SK-N-SH (cell line): ENCODE results near the gene TRPV5. TPM values are rescaled to one million over a fixed set of nuclear protein-coding genes. Genes with fewer than 3 reads are reported as not detected.

Source experiments
- CTCF ChIA-PET: fragments of 300-600, 350-600 bp; formaldehyde crosslinking; extraction: SDS; loops from one replicate; lab custom pipeline; 2021; lab: Yijun Ruan, JAX
- POLR2A ChIA-PET: fragments of 350-600 bp; sonication (Branson Sonifier 250); formaldehyde crosslinking; extraction: SDS; loops from one replicate; lab custom pipeline; 2020; ENCODE audit warnings: antibody characterized with exemption, inconsistent platforms; lab: Yijun Ruan, JAX
- DNase-seq: peaks from one replicate; pipeline ENCODE4 v3.0.0; 2012
- H2AFZ ChIP-seq: fragments of 200-600 bp; sonication (generic); 2 replicates; pipeline ENCODE4 v1.8.1; 2016; ENCODE audit warnings: antibody characterized with exemption, mild to moderate bottlenecking, low read depth
- H3F3A ChIP-seq: fragments of 200-600 bp; sonication (generic); replicated peaks from 2 replicates; pipeline ENCODE3; 2016; ENCODE audit warnings: antibody characterized with exemption, mild to moderate bottlenecking; ENCODE audit not compliant: insufficient read depth
- H3K27ac ChIP-seq, 2 experiments: fragments of 200-500 bp in 1 of 2; fragments of 200-600 bp in 1 of 2; sonication (Bioruptor generic) in 1 of 2; sonication (generic), shearing (Covaris generic) in 1 of 2; 2 replicates each; pipeline versions ENCODE4 v1.5.1 to v1.6.1; 2014 to 2016; ENCODE audit warnings: low read depth in 2 of 2, inconsistent platforms in 1 of 2, low read length in 1 of 2, mild to moderate bottlenecking in 1 of 2, mixed read lengths in 1 of 2
- H3K27me3 ChIP-seq: fragments of 200-600 bp; sonication (generic), shearing (Covaris generic); 2 replicates; pipeline ENCODE4 v1.6.1; 2016; ENCODE audit warnings: mixed run types; ENCODE audit not compliant: insufficient read depth
- H3K36me3 ChIP-seq, 2 experiments: fragments of 200-500 bp in 1 of 2; fragments of 200-600 bp in 1 of 2; sonication (Bioruptor generic) in 1 of 2; sonication (generic) in 1 of 2; replicated peaks in 1 of 2; 2 replicates each; pipeline versions ENCODE3 to v1.5.1; 2014 to 2016; ENCODE audit warnings: low read length in 1 of 2, mild to moderate bottlenecking in 1 of 2; ENCODE audit not compliant: insufficient read depth in 2 of 2, control insufficient read depth in 1 of 2
- H3K4me1 ChIP-seq, 2 experiments: fragments of 200-500 bp in 1 of 2; fragments of 200-600 bp in 1 of 2; sonication (Bioruptor generic) in 1 of 2; sonication (generic), shearing (Covaris generic) in 1 of 2; 2 replicates each; pipeline versions ENCODE4 v1.5.1 to v1.6.1; 2014 to 2016; ENCODE audit warnings: low read depth in 1 of 2, low read length in 1 of 2, mixed run types in 1 of 2; ENCODE audit not compliant: insufficient read depth in 2 of 2, control insufficient read depth in 1 of 2
- H3K4me2 ChIP-seq: fragments of 200-600 bp; sonication (generic), shearing (Covaris generic); 2 replicates; pipeline ENCODE4 v1.6.1; 2017; ENCODE audit warnings: mixed run types
- H3K4me3 ChIP-seq, 2 experiments: fragments of 200-500 bp in 1 of 2; fragments of 200-600 bp in 1 of 2; sonication (Bioruptor generic) in 1 of 2; sonication (generic), shearing (Covaris generic) in 1 of 2; 2 replicates each; pipeline versions ENCODE4 v1.5.1 to v1.8.1; 2014 to 2016; ENCODE audit warnings: low read depth in 2 of 2, inconsistent platforms in 1 of 2, low read length in 1 of 2, mild to moderate bottlenecking in 1 of 2, mixed read lengths in 1 of 2, moderate library complexity in 1 of 2
- H3K79me2 ChIP-seq: fragments of 200-600 bp; sonication (generic); 2 replicates; pipeline ENCODE4 v1.8.1; 2017; ENCODE audit warnings: mild to moderate bottlenecking; ENCODE audit not compliant: insufficient read depth
- H3K9ac ChIP-seq: fragments of 200-600 bp; sonication (generic); 2 replicates; pipeline ENCODE4 v1.6.1; 2017; ENCODE audit warnings: mixed run types
- H3K9me2 ChIP-seq: fragments of 200-600 bp; sonication (generic); 2 replicates; pipeline ENCODE4 v1.6.1; 2017; ENCODE audit warnings: mixed run types
- H3K9me3 ChIP-seq: fragments of 200-600 bp; sonication (generic); 2 replicates; pipeline ENCODE4 v1.6.1; 2017; ENCODE audit warnings: mixed run types, mild to moderate bottlenecking, moderate library complexity
- H4K20me1 ChIP-seq: fragments of 200-600 bp; sonication (generic); 2 replicates; pipeline ENCODE4 v1.6.1; 2017; ENCODE audit warnings: mild to moderate bottlenecking, mixed run types; ENCODE audit not compliant: insufficient read depth
- CTCF ChIP-seq: fragments of 200-600 bp; sonication (generic); IDR thresholded peaks from 2 replicates; pipeline ENCODE4 v1.6.1; 2017; ENCODE audit warnings: antibody characterized with exemption, mild to moderate bottlenecking, moderate library complexity
- ELF1 ChIP-seq: IDR thresholded peaks from 2 replicates; pipeline ENCODE4 v1.4.0; 2012
- EZH2phosphoT487 ChIP-seq: fragments of 200-600 bp; sonication (generic); IDR thresholded peaks from 2 replicates; pipeline ENCODE4 v1.6.1; 2017; ENCODE audit warnings: low read depth, mixed run types, mild to moderate bottlenecking, antibody characterized with exemption, moderate library complexity, borderline replicate concordance
- FOSL2 ChIP-seq: IDR thresholded peaks from 2 replicates; pipeline ENCODE4 v1.4.0; 2012; ENCODE audit warnings: low read depth, mild to moderate bottlenecking, moderate library complexity, borderline replicate concordance
- GATA2 ChIP-seq: sonication (generic); formaldehyde crosslinking; IDR thresholded peaks from 2 replicates; pipeline ENCODE4 v1.5.0; 2020; ENCODE audit warnings: mild to moderate bottlenecking, missing genetic modification reagents
- IRF3 ChIP-seq: fragments of 150-350 bp; IDR thresholded peaks from 2 replicates; pipeline ENCODE4 v1.6.1; 2016; ENCODE audit warnings: mild to moderate bottlenecking, low read depth, low read length
- JUND ChIP-seq: IDR thresholded peaks from 2 replicates; pipeline ENCODE4 v1.4.0; 2012
- MAX ChIP-seq: IDR thresholded peaks from 2 replicates; pipeline ENCODE4 v1.4.0; 2012; ENCODE audit warnings: low read depth
- MEF2A ChIP-seq: IDR thresholded peaks from 2 replicates; pipeline ENCODE4 v1.4.0; 2012; ENCODE audit warnings: low read depth, borderline replicate concordance
- MXI1 ChIP-seq: IDR thresholded peaks from 2 replicates; pipeline ENCODE4 v1.6.1; 2012; ENCODE audit warnings: mild to moderate bottlenecking, low read depth, low read length, improper control_type of control experiment
- NFIC ChIP-seq: IDR thresholded peaks from 2 replicates; pipeline ENCODE4 v1.4.0; 2012; ENCODE audit warnings: borderline replicate concordance
- POLR2AphosphoS5 ChIP-seq: IDR thresholded peaks from 2 replicates; pipeline ENCODE4 v1.6.1; 2012; ENCODE audit warnings: low read depth, low read length
- RCOR1 ChIP-seq: fragments of 150-350 bp; IDR thresholded peaks from 2 replicates; pipeline ENCODE4 v1.6.1; 2017; ENCODE audit warnings: antibody characterized with exemption, low read length
- REST ChIP-seq: IDR thresholded peaks from 2 replicates; pipeline ENCODE4 v1.6.1; 2012; ENCODE audit warnings: mild to moderate bottlenecking, low read depth, low read length, moderate library complexity
- RXRA ChIP-seq: IDR thresholded peaks from 2 replicates; pipeline ENCODE4 v1.4.0; 2012; ENCODE audit warnings: low read depth, mild to moderate bottlenecking, borderline replicate concordance
- SMC3 ChIP-seq: IDR thresholded peaks from 2 replicates; pipeline ENCODE4 v1.6.1; 2012; ENCODE audit warnings: low read depth, low read length, improper control_type of control experiment
- TAF1 ChIP-seq: IDR thresholded peaks from 2 replicates; pipeline ENCODE4 v1.6.1; 2012; ENCODE audit warnings: low read depth, mild to moderate bottlenecking, low read length, moderate library complexity, borderline replicate concordance
- TCF12 ChIP-seq: IDR thresholded peaks from 2 replicates; pipeline ENCODE4 v1.4.0; 2012
- TEAD4 ChIP-seq: IDR thresholded peaks from 2 replicates; pipeline ENCODE4 v1.4.0; 2012; ENCODE audit warnings: mild to moderate bottlenecking, borderline replicate concordance; ENCODE audit not compliant: insufficient read depth
- USF2 ChIP-seq: fragments of 150-350 bp; IDR thresholded peaks from 2 replicates; pipeline ENCODE4 v1.6.1; 2017; ENCODE audit warnings: antibody characterized with exemption, low read length, low read depth, borderline replicate concordance
- WGBS: methylation state at CpG from one replicate; pipeline ENCODE4 v1.1.6; 2017; ENCODE audit warnings: low lambda C conversion rate; 5-methylcytosine and 5-hydroxymethylcytosine counted together
- polyA plus RNA-seq, 3 experiments: library from polyadenylated mRNA; depleted of rRNA; stranded (reverse); fragments of >200 nt; gene quantifications; 2 replicates each; pipeline ENCODE4 v1.2.3, GENCODE V29; 2012

Gene TRPV5
- polyA plus RNA-seq, 1 of the 3 experiments (the other 2 are of a cell fraction): not detected

- Histone ChIP-seq H3K4me2 (no peak overlapping the region), H3K4me1 (no peaks in the 10 kb centered on the region), H3F3A (no peaks in the 10 kb centered on the region), H3K9me3 (no peaks in the 10 kb centered on the region), H2AFZ (no peak overlapping the region), H3K9ac (no peak overlapping the region), H3K4me3 (no peak overlapping the region), H3K36me3 (no peaks in the 10 kb centered on the region), H3K9me2 (no peaks in the 10 kb centered on the region), H3K27ac (no peak overlapping the region), H3K79me2 (no peaks in the 10 kb centered on the region), H3K27me3 (peaks cover 51% of the 10 kb centered on the region; the same call in 1 of the 2 replicates), H4K20me1 (no peaks in the 10 kb centered on the region)
- CTCF ChIA-PET: interaction anchor here (1.2 to 3.5 kb wide), 2 partner anchors 69 to 80 kb away, joined by 3 to 10 read pairs; no protein-coding TSS in a partner anchor
- TF ChIP-seq GATA2 (CRISPR knock-in tag) (no peak), USF2 (no peak), CTCF (no peak), FOSL2 (no peak), RXRA (no peak), MEF2A (no peak), EZH2phosphoT487 (no peak), IRF3 (no peak), SMC3 (no peak), JUND (no peak), RCOR1 (no peak), REST (no peak), ELF1 (no peak), MAX (no peak), TCF12 (no peak), TEAD4 (no peak), NFIC (no peak), POLR2AphosphoS5 (no peak), MXI1 (no peak), TAF1 (no peak)
- DNase-seq: no peak
- 7% methylated on average over 12 of the region's 12 CpGs for WGBS
- POLR2A ChIA-PET: no interaction called here
Observed at GRCh38 chr7:142934056-142934455, 510 bp upstream of the TRPV5 start.
